ENCODE results near the gene LPXN.

DNA sequence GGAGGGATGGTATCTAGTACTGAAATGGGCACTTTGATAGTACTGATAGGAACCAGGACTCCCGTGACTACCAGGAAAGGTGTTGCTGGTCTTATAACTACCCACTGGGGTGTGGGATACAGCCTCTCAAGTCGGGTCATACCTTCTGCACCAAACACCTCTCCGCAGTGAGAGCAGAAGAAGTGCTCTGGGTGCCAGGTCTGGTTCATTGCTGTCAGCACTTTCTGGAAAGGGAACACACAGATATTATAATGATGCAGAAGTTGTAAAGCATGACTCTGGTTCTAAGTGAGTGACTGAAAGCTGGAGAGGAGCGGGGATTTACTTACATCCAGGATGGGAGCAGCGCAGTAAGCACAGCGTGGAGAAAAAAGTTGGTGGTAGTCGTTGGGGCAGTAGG is 26.0 kb downstream of the LPXN start:
- TF ChIP-seq CTCF (IDR thresholded peaks at IDR 0.05; ENCODE audit: extremely low read depth in 1 of 2, insufficient read depth in 1 of 2, low read depth in 1 of 2, low read length in 2 of 2) (no peak), POLR2A (IDR thresholded peaks at IDR 0.05; ENCODE audit: low read depth, low read length) (no peak), EZH2 (IDR thresholded peaks at IDR 0.05; ENCODE audit: borderline replicate concordance, low read depth, low read length, severe bottlenecking) (no peak), JUN (IDR thresholded peaks at IDR 0.05; ENCODE audit: borderline replicate concordance, insufficient read depth, insufficient read length, low read depth) (no peak), GATA2 (IDR thresholded peaks at IDR 0.05; ENCODE audit: insufficient read depth, insufficient read length, low read depth, low read length) (no peak), POLR2AphosphoS5 (IDR thresholded peaks at IDR 0.05; ENCODE audit: insufficient read depth, low read depth, low read length) (no peak), MYC (IDR thresholded peaks at IDR 0.05; ENCODE audit: low read depth, low read length) (no peak), FOS (IDR thresholded peaks at IDR 0.05; ENCODE audit: borderline replicate concordance, insufficient read depth, low read length) (no peak)
- TF ChIP-seq, protein P1, sequence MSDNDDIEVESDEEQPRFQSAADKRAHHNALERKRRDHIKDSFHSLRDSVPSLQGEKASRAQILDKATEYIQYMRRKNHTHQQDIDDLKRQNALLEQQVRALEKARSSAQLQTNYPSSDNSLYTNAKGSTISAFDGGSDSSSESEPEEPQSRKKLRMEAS (IDR thresholded peaks at IDR 0.05; ENCODE audit: insufficient read depth, insufficient read length) = no peak

Measured in endothelial cell of umbilical vein (primary cell).